HG02840 (cell line): ENCODE results near the gene WNT7B.
"Not testable (repeated sequence)": the region's sequence is repeated elsewhere in the genome, so short reads cannot be mapped to it uniquely, and the experiment has no call there.

Source experiments
- ATAC-seq: cut with Tn5 transposase; IDR thresholded peaks from one replicate; pipeline ENCODE4 v1.9.1; 2021; ENCODE audit warnings: mild to moderate bottlenecking, moderate library complexity, moderate number of reproducible peaks; ENCODE audit not compliant: unreplicated experiment, low FRiP score

The WNT7B gene

DNA sequence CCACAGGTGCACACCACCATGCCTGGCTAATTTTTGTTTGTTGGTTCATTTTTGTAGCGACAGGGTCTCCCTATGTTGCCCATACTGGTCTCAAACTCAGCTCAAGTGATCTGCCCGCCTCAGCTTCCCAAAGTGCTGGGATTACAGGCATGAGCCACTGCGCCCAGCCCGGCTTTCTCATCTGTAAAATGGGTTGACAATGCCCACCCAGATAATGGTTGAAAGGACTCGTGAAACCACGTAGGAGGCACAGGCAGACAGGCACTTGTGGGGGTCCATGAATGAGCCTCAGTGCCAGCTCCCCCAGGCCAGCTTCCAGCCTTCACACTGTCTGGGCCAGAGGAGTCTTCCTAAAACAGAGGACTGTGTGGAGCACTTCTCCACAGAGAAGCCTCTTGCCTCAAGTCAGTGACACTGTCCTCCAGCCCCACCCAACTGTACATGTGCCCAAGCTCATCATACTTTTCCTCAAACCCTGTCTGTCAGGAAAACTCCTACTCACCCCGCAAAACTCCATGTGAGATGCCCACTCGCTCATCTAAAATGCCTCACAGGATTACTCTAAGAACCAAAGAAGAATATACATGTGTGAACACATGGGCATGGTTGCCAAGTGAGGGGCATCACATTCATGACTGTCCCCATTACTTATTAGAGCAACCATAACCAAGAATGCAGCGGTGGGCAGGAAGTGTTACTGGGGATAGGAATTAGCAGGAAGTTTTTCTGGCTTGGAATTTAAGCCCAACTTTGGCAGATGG lies 32.1 kb upstream of the WNT7B start:
- no peak for ATAC-seq

DNA sequence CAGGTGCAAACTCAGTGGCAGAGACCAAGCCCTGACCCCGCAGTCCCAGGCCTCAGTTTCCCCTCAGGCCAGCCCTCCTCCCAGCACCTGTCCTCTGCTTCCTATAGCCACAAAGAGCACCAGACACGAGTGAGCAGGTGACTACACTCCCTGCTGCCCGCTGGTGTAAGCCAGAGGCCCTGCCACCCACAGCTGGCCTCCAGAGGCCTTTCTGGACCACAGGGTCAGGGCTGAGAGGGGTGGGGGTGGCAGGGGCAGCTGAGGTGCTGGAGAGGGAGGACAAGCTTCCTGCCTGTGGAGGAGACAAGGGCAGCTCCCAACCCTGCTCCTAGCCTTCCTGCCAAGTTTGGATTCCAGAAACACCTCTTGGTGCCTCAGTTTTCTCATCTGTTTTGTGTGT lies 31.3 kb upstream of the WNT7B start:
- no peak for ATAC-seq

DNA sequence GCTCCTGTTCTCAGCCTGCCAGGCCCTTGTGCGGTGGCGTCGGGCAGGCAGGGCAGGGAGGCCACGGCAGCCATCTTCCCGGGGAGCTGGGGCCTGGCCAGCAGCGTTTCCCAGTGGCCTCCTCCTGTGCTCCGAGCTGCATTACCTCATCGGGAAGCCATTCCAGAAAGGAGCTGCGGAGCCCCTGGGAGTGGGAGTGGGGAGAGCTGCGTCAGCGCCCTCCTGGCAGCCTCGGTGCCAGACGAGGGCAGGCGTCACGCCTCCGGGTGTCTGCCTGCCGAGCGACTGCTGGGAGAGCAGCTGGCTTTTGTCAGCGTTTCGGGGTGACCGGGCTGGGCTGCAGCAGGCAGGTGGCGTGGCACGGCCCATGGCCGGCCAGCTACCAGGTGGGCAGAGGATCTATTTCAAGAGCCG lies 30.9 kb upstream of the WNT7B start:
- no peak for ATAC-seq

DNA sequence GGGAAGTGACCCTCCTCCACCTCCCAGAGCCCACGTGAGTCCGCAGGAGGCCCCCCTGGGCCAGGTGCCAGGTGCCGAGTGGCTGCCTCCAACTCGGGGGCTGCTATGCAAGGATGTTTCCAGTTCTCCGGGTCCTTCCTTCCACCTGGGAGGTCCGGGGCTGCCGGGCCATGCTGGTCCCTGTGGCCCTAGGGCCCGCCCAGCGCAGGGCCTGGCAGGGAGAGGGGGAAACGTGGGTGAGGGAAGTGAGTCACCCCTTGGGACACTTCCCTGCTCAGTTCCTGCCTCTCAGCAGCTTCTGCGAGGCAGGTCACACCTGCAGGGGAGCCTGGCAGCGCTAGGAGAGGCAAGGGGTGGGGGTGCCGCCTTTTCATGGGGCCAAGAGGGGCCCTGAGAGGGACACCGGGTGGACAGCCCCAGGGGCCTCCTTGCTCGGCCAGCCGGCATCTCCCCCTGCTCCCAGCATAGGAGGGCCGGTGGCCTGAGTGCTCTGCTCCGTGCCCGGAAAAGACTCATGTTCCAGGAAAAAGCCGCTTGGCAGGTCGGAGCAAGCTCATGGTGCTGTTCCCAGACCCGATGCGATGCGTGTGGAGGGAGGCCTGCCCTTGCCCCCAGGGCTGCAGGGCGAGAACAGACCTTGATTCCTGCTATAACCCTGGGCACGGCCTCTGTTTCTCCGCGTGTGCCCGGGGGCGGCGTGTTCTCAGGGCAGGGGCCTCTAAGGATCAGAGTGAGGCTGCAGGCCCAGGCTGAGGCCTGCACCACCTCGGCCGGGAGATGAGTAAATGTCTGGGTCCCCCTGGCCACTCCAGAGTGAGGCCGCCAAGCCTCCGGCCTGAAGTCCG lies 30.3 kb upstream of the WNT7B start:
- no peak for ATAC-seq

DNA sequence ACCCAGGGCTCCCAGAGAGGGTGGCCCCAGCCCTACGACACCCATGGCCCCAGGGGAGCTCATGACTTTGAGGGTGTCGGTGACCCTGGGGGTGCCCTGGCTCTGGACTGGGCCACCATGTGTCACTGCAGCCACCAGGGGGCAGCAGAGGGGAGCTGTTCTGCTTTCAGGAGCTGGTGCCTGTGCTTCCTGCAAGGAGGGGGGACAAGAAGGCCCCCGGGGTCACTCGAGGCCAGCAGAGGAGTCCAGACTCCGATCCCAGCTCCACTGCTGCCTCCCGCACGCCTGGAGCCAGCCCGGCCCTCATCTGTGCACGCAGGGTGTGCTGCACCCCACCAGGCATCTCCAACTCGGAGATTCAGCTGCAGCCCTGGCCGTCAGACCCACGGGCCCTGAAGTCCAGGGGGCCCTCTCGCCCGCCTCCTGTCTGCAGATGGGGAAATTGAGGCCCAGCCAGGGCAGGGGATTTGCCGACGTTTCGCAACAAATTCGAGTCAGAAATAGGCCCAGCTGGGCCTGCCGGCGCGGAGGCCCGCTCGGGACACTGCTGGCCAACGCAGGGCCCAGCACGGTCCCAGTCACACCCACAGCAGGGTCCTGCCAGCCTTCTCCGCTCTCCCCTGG lies 29.5 kb upstream of the WNT7B start:
- ATAC-seq, result no peak

DNA sequence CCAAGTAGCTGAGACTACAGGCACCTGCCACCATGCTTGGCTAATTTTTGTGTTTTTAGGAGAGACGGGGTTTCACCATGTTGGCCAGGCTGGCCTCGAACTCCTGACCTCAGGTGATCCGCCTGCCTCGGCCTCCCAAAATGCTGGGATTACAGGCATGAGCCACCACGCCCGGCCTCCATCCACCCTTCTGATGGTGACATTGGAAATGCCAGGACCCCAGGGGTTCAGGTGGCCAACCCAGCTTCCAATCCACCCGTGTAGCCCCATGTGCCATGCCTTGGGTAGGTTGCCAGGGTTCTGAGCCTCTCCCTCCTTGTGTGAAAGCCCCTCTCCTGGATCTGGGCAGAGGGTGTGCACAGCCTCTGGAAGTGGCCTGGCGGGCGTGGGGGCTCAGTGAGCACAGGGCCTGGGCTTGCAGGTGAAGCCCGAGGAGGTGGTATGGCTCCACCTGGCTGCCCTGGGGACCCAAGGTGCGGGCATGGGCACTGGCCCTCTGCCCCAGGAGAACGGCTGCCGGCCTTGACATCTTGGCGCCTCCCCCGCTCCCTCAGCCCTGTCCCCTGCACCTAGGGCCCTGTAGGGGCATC lies 28.2 kb upstream of the WNT7B start:
- not testable (repeated sequence) for ATAC-seq

DNA sequence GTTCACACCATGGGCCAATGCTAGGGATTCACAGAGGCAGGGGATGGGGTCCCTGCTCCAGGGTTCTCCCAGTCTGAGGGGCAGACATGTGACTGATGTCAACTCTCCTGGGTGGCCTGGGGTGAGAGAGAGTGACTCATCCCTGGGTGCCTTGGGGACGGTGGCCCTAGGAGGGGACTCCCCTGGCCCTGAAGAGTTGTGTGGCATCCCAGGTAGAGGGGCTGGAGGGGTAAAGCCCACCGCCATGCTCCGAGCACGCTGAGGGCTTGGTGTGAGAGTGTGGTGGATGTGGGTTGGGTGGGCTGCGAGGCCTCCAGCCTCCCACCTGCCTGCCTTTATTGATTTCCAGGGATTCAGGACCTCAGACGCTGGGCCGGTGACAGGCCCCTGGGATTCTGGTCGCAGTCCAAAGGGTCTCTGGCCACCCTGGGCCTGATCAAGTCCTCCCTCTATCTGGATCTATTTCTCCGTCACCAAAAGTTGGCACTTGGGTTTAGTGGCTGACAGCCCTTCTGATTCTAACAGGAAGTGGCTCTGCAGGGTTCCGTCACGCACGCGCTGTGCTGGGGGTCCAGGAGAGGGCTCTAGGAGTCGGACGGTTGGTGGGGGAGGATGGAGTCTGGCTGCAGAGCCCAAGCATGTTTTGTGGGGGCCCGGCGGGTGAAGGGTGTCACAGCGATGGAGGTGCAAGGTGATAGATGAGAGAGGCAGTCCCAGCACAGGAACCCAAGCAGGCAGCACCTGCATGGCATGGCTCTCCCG lies 27.3 kb upstream of the WNT7B start:
- no peak for ATAC-seq

DNA sequence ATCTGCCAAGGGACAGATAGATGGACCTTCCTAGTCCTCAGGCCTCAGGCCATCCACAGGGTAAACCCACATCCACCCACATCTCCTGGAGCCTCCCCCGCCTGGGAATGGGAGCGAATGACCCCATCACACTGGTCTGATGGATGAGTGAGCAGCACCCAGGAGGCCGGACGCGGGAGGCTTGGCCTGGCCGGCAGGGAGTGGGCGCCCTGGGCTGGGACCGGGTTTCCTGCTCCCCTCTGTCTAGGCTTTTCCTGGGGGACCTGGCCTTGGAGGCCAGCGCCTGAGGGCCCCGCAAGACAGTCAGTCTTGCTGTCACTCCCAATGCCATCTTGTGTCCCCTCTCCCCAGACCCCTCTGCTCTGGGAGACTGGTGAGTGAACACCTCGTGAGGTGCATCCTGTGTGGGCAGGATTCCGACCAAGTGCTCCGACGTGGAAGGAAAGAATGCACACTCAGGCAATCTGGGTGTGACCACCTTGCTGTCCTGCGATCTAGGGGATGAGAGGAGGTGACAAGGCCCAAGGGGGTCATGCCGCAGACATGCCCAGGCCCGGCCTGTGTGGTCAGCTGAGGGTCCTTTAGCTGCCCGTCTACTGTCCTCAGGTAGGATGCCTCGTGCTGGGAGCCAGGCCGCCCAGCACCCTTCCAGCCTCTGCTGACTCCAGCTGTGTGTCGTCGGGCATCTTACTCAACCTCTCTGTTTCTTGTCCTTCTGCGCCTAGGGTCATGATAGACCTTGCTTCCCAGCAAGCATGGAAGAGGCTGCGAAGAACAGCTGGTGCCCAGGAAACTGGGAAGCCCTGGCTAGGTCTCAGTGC lies 26.5 kb upstream of the WNT7B start:
- no peak for ATAC-seq

DNA sequence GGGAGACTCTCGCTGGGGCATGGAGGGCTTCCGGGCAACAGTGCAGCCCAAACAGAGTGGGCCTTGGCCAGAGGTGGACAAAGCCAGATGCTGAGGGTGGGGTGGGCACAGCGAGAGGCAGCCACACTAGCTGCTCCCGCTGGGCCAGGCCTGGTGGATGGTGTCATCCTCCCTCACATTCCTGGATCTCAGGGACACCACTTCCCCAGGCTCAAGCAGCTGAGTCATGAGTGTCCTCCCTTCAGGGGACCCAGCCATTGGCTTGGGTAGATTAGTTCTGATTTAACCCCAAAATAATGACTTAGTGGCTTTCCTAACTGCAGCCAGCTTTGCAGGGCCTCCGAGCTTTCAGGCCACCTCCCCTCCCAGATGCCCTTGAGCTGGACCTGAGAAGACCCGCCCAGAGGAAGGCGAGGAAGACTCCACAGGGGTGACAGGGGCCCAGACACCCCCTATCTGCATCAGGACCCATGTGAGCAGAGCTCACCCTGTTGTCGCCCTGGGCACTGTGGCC lies 25.9 kb upstream of the WNT7B start:
- no peak for ATAC-seq

DNA sequence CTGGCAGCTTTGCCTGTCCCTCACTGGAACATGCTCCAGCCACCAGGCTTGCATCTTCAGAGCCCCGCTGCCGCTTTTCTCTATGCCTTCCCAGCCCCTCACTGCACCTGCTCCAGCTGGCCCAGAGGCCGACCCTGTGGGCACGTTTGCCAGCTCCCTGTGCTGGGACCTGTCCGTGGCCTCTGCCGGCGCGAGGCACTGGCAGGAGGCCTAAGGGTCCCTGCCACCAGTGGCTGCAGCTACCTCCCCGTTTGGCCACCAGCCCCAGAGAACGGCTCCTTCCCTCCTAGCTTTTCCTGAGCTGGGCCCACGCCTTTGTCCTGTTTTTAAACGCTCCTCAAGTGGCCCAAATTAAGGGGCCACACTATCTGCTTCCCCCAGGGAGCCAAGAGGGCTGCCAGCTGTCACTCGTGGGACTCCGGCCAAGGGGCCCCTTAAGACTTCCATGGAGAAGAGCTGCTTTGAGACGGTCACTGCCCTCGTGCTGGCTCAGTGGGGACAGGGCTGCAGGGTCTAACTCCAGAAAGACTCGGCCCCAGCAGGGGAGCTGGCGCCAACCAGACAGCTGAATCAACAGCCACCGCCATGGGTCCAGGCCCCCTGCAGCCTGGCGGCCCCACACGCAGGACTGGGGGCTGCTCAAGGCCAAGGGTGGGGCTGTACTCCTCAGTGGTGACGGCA lies 24.6 kb upstream of the WNT7B start:
- ATAC-seq, result no peak

DNA sequence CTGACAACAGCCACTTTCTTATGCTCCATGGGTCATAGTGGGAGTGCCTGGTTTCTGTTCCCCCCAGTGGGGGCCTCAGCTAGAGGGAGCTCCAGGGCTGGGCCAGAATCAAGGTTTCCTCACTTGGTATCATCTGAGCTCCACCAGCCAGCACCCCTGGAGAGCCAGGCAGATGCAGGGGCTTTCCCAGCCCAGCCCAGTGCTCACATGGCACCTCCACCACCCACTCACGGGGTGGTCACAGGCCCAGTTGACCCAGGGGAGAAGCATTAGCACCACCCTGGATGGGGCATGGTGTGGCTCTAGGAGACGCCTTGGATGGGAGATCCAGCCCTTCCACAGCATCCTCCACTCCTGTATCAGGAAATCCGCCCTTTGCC lies 24.1 kb upstream of the WNT7B start:
- no peak for ATAC-seq

DNA sequence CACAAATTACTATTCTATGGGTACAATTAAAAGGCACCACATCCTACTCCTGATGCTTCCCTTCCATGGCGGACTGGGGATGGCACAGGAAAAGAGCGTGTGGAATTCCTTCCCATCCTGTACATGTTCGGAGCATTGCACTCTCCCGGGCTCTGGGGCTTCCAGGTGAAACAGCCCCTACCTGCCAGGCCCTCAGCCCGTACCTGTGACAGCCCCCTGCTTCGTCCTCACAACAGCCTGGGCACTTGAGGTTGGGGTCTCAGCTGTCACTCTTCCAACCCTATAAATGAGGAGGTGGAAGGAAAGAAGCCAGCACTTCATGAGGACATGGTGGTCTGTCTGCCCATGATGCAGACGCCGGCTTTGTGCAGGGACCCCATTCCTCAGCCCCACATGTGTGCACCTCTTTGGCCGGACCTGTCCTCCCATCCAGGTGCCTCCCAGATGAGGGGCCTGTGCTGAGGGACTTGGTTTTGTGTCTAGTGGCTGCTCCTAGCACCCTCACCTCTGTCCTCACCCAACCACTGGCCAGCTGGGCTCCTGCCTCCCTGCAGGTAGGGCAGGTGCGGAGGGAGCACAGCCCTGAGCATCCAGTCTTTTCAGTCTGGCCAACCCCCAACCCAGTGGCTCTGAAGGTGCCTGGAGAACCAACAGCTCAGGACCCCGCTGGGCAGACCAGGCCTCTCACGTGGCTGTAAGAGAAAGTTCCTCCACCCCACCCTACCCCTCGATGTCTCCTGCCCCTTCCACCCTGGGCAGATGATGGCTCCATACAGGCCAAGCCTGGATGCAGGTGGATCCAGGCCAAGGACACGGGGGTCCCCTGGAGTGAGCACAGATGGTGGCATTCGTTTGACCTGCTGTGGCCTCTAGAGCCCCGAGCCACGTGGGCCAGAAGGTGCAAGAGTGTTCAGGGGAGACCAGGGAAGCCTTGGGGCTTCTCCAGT lies 23.4 kb upstream of the WNT7B start:
- ATAC-seq, result no peak

DNA sequence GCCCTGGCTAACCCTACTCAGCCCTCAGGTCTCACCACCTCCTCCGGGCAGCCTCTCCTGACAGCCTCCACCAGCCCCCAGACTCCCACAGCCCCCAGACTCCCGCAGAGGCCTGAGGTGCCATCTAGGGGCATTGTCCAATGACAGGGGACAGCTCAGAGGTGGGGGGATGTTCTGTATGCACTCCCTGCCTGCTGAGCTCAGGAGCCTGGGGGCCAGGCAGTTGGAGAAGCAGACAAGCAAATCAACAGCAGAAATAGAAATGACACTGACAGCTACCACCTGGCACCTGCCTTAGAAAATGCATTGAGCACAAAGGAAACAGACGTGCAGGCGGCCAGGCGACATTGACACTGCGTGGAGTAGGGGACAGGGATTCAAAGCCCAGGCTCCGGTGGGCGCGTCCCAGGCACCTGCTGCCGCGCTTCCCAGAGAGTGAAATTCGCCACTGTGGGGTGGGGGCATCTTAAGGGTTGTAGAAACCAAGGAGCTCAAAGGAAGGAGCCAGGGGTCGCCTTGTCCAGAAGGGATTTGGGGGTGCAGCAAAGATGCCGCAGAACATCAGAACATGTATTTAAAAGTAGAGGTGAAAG lies 22.5 kb upstream of the WNT7B start:
- ATAC-seq, result no peak

DNA sequence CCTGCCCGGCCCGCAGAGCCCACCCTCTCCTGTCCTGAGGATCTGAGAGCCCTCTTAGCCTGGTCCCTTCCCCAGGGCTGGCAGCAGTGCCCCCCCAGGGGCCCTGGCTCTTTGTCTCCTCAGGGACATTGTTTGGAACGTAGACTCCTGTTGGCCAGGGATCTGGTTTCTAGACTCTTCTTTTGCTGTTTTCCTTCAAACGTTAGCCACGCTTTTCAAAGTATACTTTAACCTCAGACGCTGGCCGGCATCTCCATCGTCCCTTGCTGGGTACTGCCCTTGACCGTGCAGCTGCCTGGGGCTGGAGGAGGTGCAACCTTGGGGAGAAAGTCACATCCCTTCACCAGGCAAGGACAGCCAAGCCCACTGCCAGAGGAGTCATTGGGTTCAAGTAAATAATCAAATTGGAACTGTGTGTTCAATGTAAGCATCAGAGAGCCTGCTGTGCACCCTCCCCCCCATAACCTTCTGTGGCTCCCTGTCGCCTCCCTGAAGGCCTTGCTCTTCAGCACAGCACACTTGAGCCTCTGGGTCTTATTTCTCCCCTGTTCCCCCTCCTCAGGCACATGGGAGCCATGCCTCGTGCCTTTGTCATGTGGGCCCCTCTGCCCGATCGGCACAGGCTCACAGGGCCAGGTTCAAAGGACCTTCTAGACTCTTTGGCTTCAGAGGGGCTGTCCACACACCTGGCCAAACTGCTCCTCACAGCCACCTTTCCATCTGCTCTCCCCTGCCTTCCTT lies 21.8 kb upstream of the WNT7B start:
- no peak for ATAC-seq

DNA sequence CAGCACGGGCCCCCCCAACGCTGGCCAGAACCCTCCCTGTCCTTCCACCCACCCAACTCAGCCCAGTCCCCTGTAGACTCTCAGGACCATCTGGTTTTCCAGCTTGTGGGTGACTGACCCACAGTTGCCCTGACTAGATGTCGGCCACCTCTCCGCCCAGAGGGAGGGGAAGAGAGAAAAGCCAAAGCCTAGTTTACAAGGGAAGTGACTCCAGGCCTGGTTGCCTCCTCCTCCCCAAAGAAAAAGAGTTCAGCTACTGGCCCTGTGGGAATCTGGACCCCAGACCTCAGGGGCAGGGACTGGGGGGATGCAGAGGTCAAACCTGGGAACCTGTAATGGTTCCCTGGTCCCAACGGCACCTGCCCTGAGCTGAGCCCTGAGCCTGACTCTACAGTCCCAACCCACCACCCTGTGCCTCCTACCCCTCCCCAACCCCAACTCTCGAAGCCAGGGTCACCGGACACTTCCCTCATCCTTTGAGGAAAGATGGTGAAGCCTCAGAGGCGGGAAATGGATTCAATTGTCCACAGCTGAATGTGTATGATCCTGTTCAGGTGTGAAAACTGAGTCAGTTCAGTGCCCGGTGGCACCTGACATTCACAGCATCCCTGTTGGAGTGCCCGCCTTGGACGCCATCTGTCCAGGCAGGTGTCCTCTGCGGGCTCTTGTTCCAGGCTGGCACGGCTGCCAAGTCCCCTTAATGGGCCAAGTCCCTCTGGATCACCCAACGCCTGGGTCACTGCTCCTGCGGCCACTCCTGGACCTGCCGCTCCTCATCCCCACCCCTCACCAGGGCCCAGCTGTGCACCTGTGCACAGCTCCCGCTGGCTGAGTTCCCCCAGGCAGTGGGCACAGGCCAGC lies 21.0 kb upstream of the WNT7B start:
- ATAC-seq, result no peak
